GM21447 (cell line): Measurements from ENCODE around the gene RDH13.
"Not testable (repeated sequence)": the region's sequence is repeated elsewhere in the genome, so short reads cannot be mapped to it uniquely, and the experiment has no call there.

Experiments
- ATAC-seq: cut with Tn5 transposase; IDR thresholded peaks from one replicate; pipeline ENCODE4 v1.9.1; 2021; ENCODE audit not compliant: unreplicated experiment

Gene RDH13, protein sequence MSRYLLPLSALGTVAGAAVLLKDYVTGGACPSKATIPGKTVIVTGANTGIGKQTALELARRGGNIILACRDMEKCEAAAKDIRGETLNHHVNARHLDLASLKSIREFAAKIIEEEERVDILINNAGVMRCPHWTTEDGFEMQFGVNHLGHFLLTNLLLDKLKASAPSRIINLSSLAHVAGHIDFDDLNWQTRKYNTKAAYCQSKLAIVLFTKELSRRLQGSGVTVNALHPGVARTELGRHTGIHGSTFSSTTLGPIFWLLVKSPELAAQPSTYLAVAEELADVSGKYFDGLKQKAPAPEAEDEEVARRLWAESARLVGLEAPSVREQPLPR

DNA sequence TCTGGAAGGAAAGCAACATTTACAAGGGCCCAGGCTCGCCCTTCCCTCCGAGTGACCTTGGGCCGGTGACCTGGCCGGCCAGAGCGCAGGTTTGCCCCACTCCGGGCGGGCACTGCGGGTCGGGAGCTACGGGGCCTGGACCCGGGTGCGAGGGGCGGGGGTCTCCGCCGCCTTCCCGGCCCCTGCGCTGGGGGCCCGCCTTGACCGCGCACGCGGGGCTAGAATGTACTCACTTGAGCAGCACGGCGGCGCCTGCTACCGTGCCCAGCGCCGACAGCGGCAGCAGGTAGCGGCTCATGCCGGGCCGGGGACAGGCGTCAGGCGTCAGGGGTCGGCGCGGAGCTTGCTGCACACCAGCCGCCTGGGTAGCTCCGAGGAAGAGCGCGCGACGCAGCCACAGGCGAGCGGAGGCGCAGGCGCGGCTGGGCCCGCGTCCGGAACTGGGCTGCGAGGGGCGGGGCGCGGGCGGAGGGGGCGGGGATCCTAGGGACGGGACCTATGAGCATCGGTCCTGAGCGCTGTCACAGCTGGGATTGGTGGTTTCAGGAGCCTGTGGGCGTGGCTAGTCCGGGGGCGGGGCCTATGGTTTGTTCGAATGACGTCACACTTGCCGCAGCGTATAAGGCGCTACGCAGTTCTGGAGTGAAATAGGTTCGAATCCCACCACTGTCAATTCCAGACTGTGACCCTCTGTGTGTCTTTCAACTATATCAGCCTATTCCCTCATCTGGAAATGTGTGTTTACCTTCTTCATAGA is at the start of gene RDH13:
Gene RDH13 (minus strand): TSS at position 414 of the 757 bp plus-strand sequence. CDS start 116 bp downstream, at position 298.
- peak; percentile 90 for ATAC-seq

DNA sequence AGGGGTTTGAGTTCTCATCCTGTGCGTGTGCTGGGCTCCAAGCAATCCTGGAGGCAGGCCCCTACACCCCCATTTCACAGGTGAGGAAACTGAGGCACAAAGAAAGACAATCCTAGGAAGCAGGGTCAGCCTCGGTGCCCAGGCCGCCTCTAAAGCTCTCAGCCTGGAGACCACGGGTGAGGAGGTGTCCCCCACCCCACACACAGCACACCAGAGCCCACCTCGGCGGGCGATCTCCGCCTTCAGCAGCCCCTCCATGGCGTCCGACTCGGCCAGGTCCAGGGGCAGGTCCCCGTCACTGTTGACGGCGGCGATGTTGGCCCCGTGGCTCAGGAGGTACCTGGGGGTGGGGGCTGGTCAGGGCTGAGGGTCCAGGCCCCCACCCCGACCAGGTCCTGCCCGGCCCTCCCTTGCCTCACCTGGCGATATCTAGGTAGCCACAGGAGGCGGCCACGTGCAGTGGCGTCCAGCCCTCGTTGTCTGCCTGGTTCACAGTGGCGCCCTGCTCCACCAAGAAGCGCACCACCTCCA is 49.4 kb upstream of the RDH13 start:
- no peak for ATAC-seq

DNA sequence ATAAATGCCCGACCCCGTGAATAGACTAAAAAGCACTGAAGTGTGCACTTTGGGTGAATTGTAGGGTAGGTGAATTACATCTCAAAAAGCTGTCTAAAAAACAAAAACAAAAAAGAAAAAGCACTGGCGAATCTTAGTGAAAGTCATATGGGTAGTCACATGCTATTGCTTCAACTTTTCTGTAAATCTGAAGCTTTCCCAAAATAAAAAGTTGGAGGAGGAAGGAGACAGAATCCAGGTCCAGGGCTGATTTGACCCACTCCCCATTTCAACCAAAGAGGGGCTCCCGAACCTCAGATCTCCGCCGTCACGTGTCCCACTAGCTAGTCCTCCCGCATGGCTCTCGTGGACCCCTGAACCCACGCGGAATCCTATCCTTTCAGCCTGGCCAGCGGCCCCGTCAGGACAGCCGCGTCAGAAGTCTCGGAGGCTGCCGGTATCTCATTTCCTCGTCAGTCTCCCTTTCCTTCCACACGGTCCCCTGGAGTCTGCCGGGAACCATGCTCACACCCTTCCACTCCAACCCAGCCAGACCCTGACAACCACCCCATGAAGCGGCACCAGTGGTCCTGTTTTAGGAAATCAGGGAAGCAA is 48.4 kb upstream of the RDH13 start:
- no peak for ATAC-seq

DNA sequence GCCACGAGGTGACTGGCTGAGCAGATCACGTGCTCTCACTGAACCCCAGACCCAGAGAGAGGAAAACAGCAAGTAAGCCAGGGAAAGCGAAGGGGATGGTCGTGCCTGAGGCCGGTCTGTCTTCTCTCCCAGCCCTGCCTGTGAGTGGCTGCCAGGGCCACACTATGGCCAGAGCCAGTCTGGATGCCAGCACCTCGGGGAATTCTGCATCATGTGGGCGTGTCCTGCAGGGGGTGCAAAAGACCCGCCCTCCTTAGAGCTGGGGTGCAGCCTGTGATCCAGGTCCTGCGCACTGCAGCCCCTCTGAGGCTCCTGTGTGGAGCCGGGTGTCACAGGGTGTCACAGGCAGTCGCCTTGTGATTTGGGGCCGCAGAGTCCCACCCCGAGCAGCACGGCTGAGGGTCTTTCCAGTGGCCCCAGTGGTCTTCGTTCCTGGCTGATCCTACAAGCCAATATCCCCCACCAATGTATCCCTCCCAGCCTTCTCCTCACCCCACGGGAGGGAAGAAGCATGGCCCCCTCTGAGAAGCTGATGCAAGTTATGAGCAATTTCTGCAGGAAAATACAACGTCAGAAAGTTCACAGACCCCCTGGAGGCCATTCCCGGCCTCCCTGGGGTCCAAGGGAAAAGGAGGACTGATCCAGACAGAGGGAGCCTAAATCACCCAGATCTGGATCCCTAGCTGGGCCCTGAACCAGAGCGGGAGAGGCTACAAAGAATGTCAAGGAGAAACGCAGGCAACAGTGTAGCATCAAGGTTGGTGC is 46.8 kb upstream of the RDH13 start:
- no peak for ATAC-seq

DNA sequence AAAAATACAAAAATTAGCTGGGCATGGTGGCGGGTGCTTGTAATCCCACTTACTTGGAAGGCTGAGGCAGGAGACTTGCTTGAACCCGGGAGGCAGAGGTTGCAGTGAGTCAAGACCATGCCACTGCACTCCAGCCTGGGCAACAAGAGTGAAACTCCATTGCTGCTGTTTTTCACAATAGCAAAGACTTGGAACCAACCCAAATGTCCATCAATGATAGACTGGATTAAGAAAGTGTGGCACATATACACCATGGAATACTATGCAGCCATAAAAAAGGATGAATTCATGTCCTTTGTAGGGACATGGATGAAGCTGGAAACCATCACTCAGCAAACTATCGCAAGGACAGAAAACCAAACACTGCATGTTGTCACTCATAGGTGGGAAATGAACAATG is 44.3 kb upstream of the RDH13 start:
- not testable (repeated sequence) for ATAC-seq

DNA sequence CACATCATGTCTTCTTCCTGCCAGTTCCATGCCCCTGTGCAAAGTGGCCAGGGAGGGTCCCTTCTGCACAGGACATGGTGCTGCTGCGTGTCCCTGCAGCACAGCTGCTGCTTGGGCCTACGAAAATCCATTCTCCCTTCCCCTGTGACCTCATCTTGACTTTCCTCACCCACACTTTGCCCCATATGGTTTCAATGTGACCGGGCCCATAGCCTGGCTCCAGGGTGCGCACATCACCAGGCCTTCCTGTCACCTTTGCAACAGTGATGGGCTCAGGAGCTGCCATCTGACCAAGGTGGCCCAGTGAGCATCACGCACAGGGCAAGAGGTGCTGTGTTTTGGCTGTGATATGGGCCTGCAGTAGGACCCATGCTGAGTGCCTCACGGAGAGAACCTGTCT is 43.6 kb upstream of the RDH13 start:
- ATAC-seq = no peak

DNA sequence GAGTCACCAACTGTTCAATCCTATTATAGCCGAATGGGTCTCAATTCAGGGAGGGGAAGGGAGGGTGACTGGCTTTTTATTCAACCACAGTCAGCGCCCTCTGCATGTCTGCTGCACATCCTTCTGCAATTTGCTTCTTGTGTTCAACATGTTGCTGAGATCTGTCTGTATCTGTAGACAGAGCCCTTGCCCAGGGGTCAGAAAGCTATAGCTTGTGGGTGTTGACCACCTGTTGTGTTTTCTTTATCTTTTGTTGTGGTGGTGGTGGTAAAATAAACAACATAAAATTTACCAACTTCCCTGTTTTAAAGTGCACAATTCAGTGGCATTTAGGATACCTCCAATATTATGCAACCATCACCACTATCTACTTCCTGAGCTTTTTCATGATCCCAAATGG is 42.3 kb upstream of the RDH13 start:
- ATAC-seq = no peak

DNA sequence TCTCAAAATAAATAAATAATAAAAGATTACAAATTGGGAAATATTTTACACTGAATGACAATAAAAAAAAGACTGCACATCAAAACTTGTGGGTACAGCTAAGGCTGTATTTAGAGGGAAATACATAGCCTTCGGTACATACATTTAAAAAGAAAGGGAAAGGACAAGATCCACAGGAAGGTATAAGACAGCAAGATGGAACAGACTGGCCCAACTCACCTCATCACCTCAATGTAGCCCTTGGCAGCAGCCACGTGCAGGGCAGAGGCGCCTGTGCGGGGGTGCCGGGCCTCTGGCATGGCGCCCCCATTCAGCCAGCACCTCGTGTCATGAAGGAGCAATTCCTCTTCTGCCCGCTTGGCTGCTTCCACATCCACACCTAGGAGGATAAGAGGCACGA is 40.2 kb upstream of the RDH13 start:
- no peak for ATAC-seq

DNA sequence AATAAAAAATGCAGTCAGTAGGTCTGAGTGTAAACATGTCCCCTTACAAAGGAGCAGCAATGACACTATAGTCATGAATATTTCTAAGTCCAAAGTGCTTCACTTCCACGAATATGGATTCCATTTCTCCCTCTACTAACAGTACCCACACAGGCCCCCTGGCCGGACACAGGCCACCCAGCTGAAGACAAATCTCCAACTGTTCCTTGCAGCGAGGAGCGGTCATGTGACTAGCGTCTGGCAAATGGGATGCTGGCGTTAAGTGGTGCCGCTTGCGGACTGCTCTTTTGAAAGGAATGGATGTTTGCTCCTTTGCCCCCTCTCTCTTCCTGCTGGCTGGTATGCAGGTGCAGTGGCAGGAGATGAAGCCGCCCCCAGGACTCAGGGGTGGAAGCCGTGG is 38.3 kb upstream of the RDH13 start:
- no peak for ATAC-seq

DNA sequence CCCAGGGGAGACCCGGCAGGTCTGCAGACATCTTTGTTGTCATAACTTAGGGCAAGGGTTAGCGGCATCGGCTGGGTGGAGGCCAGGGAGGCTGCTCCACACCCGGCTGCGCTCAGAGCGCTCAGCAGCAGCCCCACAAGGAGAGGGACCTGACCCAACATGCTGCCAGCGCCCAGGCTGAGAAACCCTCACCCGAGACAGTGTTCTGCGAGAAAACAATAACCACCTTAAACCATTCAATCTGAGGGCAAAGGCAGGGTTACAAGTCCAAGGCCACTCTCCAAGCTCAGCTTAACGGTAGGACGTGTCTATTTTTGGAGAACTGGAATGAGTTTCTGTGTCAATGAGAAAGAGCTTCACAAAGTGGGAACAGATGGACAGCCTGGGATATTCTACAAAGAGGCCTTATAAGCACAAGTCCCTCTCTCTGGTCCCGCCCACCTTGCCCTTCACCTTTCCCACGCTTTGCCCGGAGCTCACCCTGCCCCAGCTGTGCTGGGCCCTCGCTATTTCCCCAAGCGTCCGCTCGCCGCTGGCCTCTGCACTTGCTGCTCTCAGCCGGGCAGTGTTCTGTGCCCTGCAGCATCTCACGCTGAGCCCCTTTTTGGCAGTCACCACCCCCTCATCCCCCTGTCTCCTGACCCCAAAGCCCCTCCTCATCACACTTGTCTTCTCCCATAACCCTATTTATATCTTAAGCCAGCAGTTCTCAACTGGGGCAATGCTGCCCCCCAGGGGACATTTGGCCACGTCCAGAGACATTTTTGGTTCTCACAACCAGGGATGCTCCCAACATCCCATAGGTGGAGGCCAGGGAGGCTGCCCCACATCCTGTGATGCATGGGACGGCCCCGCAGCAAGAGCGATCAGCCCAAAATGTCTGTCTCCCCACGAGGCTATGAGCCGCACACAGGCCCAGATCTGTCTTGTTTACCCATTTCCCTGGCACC is 36.9 kb upstream of the RDH13 start:
- no peak for ATAC-seq

DNA sequence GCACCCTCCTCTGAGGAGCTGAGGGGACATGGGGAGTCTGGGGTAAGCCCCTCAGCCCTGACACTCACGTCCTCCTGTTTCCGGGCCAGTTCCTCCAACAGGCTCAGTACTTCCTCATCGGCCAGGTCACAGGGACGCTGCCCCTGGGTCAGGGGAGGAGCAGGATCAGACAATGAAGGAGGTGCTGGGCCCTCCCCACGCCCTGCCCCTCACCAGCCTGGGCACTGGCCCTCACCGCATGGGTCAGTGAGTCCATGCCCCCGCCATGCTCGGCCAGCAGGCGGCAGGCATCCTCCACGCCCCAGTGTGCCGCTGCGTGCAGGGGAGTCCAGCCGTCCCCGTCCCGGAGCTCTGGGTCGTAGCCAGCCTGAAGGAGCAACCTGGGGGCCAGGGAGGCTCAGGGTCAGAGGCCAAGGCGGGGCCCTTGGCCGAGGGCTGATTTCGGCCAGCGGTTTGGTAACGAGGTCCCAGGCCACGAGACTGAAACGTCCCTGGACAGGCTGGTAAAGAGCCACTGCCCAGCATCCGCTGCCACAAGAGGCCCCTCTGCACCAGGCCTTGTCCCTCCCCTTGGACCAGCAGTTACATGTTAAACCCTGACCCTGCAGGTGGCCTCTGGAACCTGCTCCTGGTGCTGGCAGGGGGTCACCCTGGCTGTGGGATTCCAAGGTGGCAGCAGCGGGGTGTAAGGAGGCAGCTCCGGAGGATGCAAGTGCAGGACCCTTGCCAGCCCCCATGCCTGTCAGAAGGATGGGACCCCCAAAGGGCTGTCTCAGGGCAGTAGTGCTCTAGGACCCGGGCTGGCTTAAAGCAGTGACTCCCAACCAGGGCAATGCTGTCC is 36.0 kb upstream of the RDH13 start:
- no peak for ATAC-seq

DNA sequence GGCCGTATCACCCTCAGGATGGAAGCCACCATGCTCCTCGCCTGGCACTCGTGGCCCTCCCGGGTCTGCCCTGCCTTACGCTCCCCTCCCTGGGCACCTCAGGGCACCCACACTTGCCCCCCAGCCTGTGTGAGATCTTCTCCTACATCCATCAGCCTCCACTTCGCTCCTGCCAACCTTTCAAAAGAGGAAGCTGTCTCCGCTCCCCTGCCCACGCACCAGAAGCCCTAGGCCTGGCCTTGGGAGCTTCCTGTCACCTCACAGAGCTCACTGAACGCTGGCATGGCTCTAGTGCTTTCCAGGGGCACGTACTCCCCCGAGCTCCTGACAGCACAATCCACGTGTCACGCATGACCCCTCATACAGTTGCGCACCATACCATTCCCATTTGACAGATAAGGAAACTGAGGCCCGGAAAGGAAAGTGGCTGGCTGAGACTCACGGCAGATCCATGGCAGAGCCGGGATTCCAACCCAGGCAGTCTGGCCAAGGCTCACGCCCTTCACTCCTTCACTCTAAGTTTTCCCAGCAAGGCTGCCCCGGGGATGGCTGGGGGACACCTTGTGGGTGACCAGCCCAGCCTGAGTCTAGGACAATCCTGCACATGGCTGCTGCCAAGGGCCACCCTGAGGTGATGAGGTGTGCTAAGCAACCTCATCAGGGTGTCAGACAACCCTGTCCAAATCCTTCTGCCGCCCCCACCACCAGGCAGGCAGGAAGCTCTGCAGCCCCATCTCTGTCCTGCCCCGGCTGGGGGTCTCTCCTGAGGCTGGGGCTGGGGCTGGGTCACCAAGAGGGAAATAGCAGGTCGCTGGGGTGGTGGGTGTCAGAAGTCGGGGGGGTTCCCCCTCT is 35.1 kb upstream of the RDH13 start:
- ATAC-seq = no peak

DNA sequence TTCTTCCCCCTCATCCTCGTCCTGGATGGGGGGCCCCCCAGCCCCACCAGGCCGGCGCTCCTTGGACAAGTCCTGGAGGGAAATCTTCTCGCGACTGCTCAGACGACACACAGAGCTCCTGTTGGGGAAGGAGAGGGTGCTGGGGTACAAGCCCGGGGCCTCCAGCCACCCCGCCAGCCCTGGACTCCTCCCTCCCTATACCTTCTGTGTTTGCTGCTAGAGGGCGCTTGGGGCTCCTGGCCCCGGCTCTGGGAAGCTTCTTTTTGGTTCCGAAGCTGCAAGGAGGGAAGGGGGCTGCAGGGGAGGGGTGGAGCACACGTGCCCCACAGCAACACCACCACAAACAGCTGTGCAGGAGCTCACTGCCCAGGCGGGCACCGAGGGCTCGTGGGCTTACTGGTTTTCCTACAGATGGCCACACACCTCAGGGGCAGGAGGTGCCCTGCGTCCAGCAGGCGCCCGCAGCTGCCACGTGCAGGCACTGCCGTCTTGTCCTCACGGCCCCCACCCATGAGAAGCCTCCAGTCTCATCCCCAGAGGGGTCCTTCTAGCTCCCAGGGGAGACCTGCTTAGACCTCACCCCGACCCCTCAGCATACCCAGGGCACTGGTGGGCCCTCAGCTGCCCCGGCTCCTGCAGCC is 33.2 kb upstream of the RDH13 start:
- no peak for ATAC-seq

DNA sequence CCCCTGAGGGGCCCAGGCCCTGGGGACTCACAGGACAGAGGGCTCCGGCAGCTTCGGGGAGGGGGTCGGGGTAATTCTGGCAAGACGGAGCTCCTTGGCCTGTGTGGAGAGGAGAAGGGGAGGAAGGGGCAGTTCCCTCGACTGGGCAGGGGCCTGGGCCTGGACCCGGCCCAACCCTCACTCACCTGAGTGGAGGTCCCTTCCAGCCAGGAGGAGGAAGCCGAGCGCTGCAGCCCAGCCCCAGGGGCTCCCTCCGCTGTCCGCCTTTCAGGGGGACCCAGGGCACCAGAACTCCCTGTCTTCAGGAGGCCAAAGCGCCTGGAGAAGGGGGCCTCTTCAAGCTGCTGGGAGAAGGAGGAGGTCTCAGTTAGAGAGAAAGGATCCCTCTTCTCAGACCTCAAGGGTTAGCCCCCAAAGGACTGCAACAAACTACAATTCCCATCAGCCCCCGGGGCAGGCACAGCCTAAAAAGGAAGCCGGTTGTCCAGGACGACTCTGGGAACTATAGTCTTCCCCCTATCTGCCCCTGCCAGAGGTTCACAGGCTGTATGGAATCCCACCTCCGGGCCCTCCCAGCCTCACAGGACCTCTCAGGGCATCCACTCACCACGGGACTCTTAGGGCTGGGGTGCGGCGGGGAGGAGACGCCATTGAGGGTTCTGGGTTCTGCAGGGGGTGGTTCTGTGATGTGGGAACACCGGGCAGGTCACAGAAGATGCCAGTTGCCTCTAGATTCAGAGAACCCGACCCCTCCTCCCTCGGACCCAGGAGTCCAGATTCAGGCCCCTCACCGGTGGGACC is 32.5 kb upstream of the RDH13 start:
- ATAC-seq = no peak

DNA sequence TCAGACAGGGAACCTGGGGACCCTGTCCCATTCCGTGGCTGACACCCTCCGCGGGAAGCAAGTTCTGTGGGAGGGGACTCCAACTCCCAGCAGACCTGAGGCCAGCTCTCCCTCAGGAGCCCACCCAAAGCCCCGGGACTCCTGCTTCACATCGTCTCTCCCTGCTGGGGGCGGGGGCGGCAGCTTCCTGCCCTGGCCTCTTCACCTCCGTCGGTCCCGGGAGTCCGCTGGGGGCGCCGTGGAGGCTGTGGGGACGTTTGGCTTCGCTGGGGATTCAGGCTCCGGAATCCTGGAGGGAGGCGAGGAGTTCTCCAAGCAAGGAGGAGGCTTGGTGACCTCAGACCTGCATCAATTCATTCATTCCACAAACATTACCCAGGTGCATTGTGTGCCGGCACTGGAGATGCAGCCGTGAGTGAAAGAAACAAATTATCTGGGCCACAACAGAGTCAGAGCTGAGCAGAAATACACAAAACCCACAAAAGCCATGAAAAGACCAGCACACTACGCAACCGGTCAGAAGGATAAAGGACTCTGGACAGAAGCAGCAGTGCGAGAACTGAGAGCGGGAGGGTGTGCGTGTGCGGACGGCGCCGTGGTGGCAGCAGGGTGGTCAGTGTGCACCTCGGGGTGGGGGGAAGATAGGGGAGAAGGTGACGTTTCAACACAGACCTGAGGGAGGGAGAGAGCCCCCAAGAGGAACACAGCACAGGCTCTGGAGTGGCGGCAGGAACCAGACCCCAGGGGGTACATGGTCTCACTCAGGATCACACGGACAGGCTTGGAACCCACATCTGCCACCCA is 31.7 kb upstream of the RDH13 start:
- no peak for ATAC-seq
